GM23338 (cell line): ENCODE measurements around the gene WWP2. TPM values are rescaled to one million over a fixed set of nuclear protein-coding genes. Genes with fewer than 3 reads are reported as not detected.

Experiments used
- ATAC-seq: fragments of 200-7000 bp; cut with Tn5 transposase; 3 replicates; pipeline ENCODE4 v1.9.1; 2020
- DNase-seq: peaks from one replicate; pipeline ENCODE4 v3.0.0-alpha.2; 2015; ENCODE audit warnings: low spot score
- H2AFZ ChIP-seq: fragments of 200-600 bp; sonication (generic); 2 replicates; pipeline ENCODE4 v1.8.0; 2016; ENCODE audit warnings: antibody characterized with exemption, mild to moderate bottlenecking, moderate library complexity
- H3F3A ChIP-seq: fragments of 200-600 bp; sonication (generic); replicated peaks from 2 replicates; pipeline ENCODE4 v1.8.0; 2017; ENCODE audit warnings: antibody characterized with exemption, mixed run types, low read depth
- H3K27ac ChIP-seq: fragments of 200-600 bp; sonication (generic); 2 replicates; pipeline ENCODE4 v1.6.1; 2016; ENCODE audit warnings: low read depth
- H3K27me3 ChIP-seq: fragments of 200-600 bp; sonication (generic); 2 replicates; pipeline ENCODE4 v1.8.0; 2016; ENCODE audit warnings: mild to moderate bottlenecking, mixed run types, moderate library complexity; ENCODE audit not compliant: insufficient read depth
- H3K36me3 ChIP-seq: fragments of 200-600 bp; sonication (generic); 2 replicates; pipeline ENCODE4 v1.8.0; 2016; ENCODE audit warnings: mild to moderate bottlenecking; ENCODE audit not compliant: insufficient read depth
- H3K4me1 ChIP-seq: fragments of 200-600 bp; sonication (generic); 2 replicates; pipeline ENCODE4 v1.8.0; 2016; ENCODE audit warnings: mild to moderate bottlenecking, moderate library complexity; ENCODE audit not compliant: insufficient read depth
- H3K4me2 ChIP-seq: fragments of 200-600 bp; sonication (generic); 2 replicates; pipeline ENCODE4 v1.7.1; 2017; ENCODE audit warnings: mixed run types
- H3K4me3 ChIP-seq: fragments of 200-600 bp; sonication (generic); 2 replicates; pipeline ENCODE4 v1.6.1; 2016; ENCODE audit warnings: mixed run types
- H3K79me2 ChIP-seq: fragments of 200-600 bp; sonication (generic); replicated peaks from 2 replicates; pipeline ENCODE4 v1.8.0; 2017; ENCODE audit warnings: mild to moderate bottlenecking; ENCODE audit not compliant: insufficient read depth
- H3K9me2 ChIP-seq: fragments of 200-600 bp; sonication (generic); 2 replicates; pipeline ENCODE4 v1.8.0; 2017; ENCODE audit not compliant: insufficient read depth
- H4K20me1 ChIP-seq: fragments of 200-600 bp; sonication (generic); replicated peaks from 2 replicates; pipeline ENCODE4 v1.8.0; 2017; ENCODE audit warnings: mild to moderate bottlenecking; ENCODE audit not compliant: insufficient read depth
- H3K27ac Mint-ChIP-seq: 2 replicates; pipeline ENCODE4 v1.8.0; 2020; ENCODE audit warnings: inconsistent platforms, mild to moderate bottlenecking, moderate library complexity, mixed read lengths
- H3K27me3 Mint-ChIP-seq: 3 replicates; pipeline ENCODE4 v1.8.0; 2022; ENCODE audit warnings: low read depth, mild to moderate bottlenecking, moderate library complexity, mixed read lengths, inconsistent platforms; ENCODE audit not compliant: insufficient read depth, poor library complexity
- H3K36me3 Mint-ChIP-seq: 3 replicates; pipeline ENCODE4 v1.8.0; 2021; ENCODE audit warnings: low read depth, mild to moderate bottlenecking, inconsistent platforms, moderate library complexity, mixed read lengths
- H3K4me1 Mint-ChIP-seq: 3 replicates; pipeline ENCODE4 v1.8.0; 2020; ENCODE audit warnings: mild to moderate bottlenecking, inconsistent platforms, mixed read lengths
- H3K4me3 Mint-ChIP-seq: 3 replicates; pipeline ENCODE4 v1.8.0; 2021; ENCODE audit warnings: moderate library complexity, mild to moderate bottlenecking, inconsistent platforms, mixed read lengths
- H3K9me3 Mint-ChIP-seq: 3 replicates; pipeline ENCODE4 v1.8.0; 2020; ENCODE audit warnings: moderate library complexity, mild to moderate bottlenecking, inconsistent platforms, mixed read lengths
- CREB1 ChIP-seq: fragments of 250-450 bp; sonication (Bioruptor Pico); IDR thresholded peaks from 2 replicates; pipeline ENCODE4 v1.5.0; 2020; ENCODE audit warnings: low read depth, mild to moderate bottlenecking, moderate library complexity
- CTCF ChIP-seq, 2 experiments: fragments of 200-600 bp in 1 of 2; sonication (generic) in 1 of 2; conservative IDR thresholded peaks; 2 replicates each; pipeline versions ENCODE4 v1.5.1 to v1.6.1; 2016 to 2017; ENCODE audit warnings: antibody characterized with exemption in 2 of 2, low read depth in 2 of 2, mild to moderate bottlenecking in 2 of 2, moderate library complexity in 1 of 2
- ETS1 ChIP-seq: IDR thresholded peaks from 2 replicates; pipeline ENCODE4 v1.6.1; 2016; ENCODE audit warnings: antibody characterized with exemption
- EZH2 ChIP-seq: fragments of 200-600 bp; sonication (generic); IDR thresholded peaks from one replicate; pipeline ENCODE4 v1.8.0; 2017; ENCODE audit warnings: antibody characterized with exemption, mild to moderate bottlenecking, low read depth; ENCODE audit not compliant: unreplicated experiment
- EZH2phosphoT487 ChIP-seq: fragments of 200-600 bp; sonication (generic); IDR thresholded peaks from one replicate; pipeline ENCODE4 v1.8.1; 2018; ENCODE audit warnings: antibody characterized with exemption; ENCODE audit not compliant: unreplicated experiment
- JUNB ChIP-seq: IDR thresholded peaks from one replicate; pipeline ENCODE4 v1.6.1; 2016; ENCODE audit warnings: antibody characterized with exemption; ENCODE audit not compliant: unreplicated experiment
- NANOG ChIP-seq: IDR thresholded peaks from 2 replicates; pipeline ENCODE4 v1.6.1; 2016; ENCODE audit warnings: antibody characterized with exemption, borderline replicate concordance
- POLR2AphosphoS5 ChIP-seq: IDR thresholded peaks from 2 replicates; pipeline ENCODE4 v1.6.1; 2016; ENCODE audit warnings: antibody characterized with exemption, low read depth
- STAT1 ChIP-seq: IDR thresholded peaks from one replicate; pipeline ENCODE4 v1.6.1; 2016; ENCODE audit warnings: antibody characterized with exemption; ENCODE audit not compliant: unreplicated experiment
- ZNF114 ChIP-seq: fragments of 250-450 bp; sonication (Bioruptor Pico); IDR thresholded peaks from 2 replicates; pipeline ENCODE4 v1.5.0; 2020; ENCODE audit warnings: mild to moderate bottlenecking, moderate library complexity
- ZNF331 ChIP-seq: fragments of 250-450 bp; sonication (Bioruptor Pico); IDR thresholded peaks from 2 replicates; pipeline ENCODE4 v1.5.0; 2020; ENCODE audit warnings: low read depth, mild to moderate bottlenecking, moderate library complexity
- ZNF462 ChIP-seq: fragments of 250-450 bp; sonication (Bioruptor Pico); IDR thresholded peaks from 2 replicates; pipeline ENCODE4 v1.5.0; 2020; ENCODE audit warnings: mild to moderate bottlenecking, moderate library complexity
- polyA plus RNA-seq: library from polyadenylated mRNA; unstranded; fragments of >200 nt; fragmentation: Nextera tagmentation; extraction: Ambion mirVana; gene quantifications from 2 replicates; pipeline ENCODE4 v1.2.1, GENCODE V29; 2016
- total RNA-seq: library from RNA; depleted of rRNA; stranded (reverse); fragments of >200 nt; shearing (Covaris generic); gene quantifications from 2 replicates; pipeline ENCODE4 v1.2.3, GENCODE V29; 2014
- TF ChIP-seq, protein P1 (sequence below): IDR thresholded peaks from one replicate; pipeline ENCODE4 v1.6.1; 2018; ENCODE audit warnings: antibody characterized with exemption; ENCODE audit not compliant: unreplicated experiment

The WWP2 gene
- total and polyA plus RNA-seq, 2 experiments from 2014 or later, result 12.3 to 35.5 TPM

- no peak for TF ChIP-seq EZH2phosphoT487
- no peak for TF ChIP-seq CREB1 (CRISPR knock-in tag)
- TF ChIP-seq, protein P1, sequence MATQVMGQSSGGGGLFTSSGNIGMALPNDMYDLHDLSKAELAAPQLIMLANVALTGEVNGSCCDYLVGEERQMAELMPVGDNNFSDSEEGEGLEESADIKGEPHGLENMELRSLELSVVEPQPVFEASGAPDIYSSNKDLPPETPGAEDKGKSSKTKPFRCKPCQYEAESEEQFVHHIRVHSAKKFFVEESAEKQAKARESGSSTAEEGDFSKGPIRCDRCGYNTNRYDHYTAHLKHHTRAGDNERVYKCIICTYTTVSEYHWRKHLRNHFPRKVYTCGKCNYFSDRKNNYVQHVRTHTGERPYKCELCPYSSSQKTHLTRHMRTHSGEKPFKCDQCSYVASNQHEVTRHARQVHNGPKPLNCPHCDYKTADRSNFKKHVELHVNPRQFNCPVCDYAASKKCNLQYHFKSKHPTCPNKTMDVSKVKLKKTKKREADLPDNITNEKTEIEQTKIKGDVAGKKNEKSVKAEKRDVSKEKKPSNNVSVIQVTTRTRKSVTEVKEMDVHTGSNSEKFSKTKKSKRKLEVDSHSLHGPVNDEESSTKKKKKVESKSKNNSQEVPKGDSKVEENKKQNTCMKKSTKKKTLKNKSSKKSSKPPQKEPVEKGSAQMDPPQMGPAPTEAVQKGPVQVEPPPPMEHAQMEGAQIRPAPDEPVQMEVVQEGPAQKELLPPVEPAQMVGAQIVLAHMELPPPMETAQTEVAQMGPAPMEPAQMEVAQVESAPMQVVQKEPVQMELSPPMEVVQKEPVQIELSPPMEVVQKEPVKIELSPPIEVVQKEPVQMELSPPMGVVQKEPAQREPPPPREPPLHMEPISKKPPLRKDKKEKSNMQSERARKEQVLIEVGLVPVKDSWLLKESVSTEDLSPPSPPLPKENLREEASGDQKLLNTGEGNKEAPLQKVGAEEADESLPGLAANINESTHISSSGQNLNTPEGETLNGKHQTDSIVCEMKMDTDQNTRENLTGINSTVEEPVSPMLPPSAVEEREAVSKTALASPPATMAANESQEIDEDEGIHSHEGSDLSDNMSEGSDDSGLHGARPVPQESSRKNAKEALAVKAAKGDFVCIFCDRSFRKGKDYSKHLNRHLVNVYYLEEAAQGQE, result no peak
- TF ChIP-seq ZNF114 (CRISPR knock-in tag), result no peak
- no peak for TF ChIP-seq STAT1
- TF ChIP-seq ZNF331 (CRISPR knock-in tag), result no peak
- TF ChIP-seq CTCF (conservative IDR thresholded peaks at IDR 0.05; ENCODE audit: low read depth in 2 of 2), result no peak
- TF ChIP-seq NANOG, result no peak
- TF ChIP-seq POLR2AphosphoS5, result no peak
- TF ChIP-seq ZNF462 (CRISPR knock-in tag), result no peak
- no peak for TF ChIP-seq JUNB
- TF ChIP-seq ETS1, result no peak
- no peak for TF ChIP-seq EZH2
- H3K27ac Mint-ChIP-seq, result no peak overlapping the region
- peaks cover 8% of the 10 kb centered on the region; the same call in 2 of the 3 replicates for H3K4me1 Mint-ChIP-seq
- H3K4me3 Mint-ChIP-seq, result no peak overlapping the region
- no peaks in the 10 kb centered on the region for H3K9me3 Mint-ChIP-seq
- Histone ChIP-seq H3F3A (peaks cover 2% of the 10 kb centered on the region; the same call in 1 of the 2 replicates), H3K27ac (0 out of 2 replicates have a peak overlapping the region, but pooled peaks have one; percentile 63), H3K79me2 (no peaks in the 10 kb centered on the region), H3K4me3 (no peak overlapping the region), H3K9me2 (0 out of 2 replicates have a peak, but pooled peaks cover 3% of the 10 kb centered on the region), H3K36me3 (no peaks in the 10 kb centered on the region), H4K20me1 (no peaks in the 10 kb centered on the region; the same call in 1 of the 2 replicates), H3K4me2 (no peak overlapping the region), H3K27me3 (no peaks in the 10 kb centered on the region), H2AFZ (no peak overlapping the region), H3K4me1 (peaks cover 4% of the 10 kb centered on the region; the same call in 1 of the 2 replicates)
- DNase-seq (no peak), ATAC-seq (no peak)
- peaks cover 2% of the 10 kb centered on the region; the same call in 2 of the 3 replicates for H3K36me3 Mint-ChIP-seq
- peaks cover 1% of the 10 kb centered on the region for H3K27me3 Mint-ChIP-seq
These were observed 132.5 kb downstream of the WWP2 start for GRCh38 chr16:69894676-69895075.
